WTC11 (cell line): ENCODE measurements around the gene MYO5C. TPM values are rescaled to one million over a fixed set of nuclear protein-coding genes. Genes with fewer than 3 reads are reported as not detected.

Experiments used
- ATAC-seq: fragments of 200-7000 bp; cut with Tn5 transposase; 2 replicates; pipeline ENCODE4 v1.10.0; 2021; ENCODE audit warnings: mild to moderate bottlenecking, moderate library complexity
- CTCF ChIA-PET: fragments of 300-600 bp; sonication (Branson Sonifier 250); formaldehyde crosslinking; loops from one replicate; lab custom pipeline; 2021; ENCODE audit warnings: antibody characterized with exemption; lab: Charles Lee
- POLR2A ChIA-PET: fragments of 350-600 bp; sonication (Branson Sonifier 250); formaldehyde crosslinking; loops from one replicate; lab custom pipeline; 2021; ENCODE audit warnings: antibody characterized with exemption; lab: Charles Lee
- DNase-seq: peaks from one replicate; pipeline ENCODE4 v3.0.0; 2021; ENCODE audit warnings: low spot score
- H3K27ac Mint-ChIP-seq: 2 replicates; pipeline ENCODE4 v1.8.0; 2021; ENCODE audit warnings: mixed read lengths
- H3K27me3 Mint-ChIP-seq: 2 replicates; pipeline ENCODE4 v1.8.0; 2021; ENCODE audit warnings: low read depth, mild to moderate bottlenecking, moderate library complexity, mixed read lengths
- H3K36me3 Mint-ChIP-seq: 2 replicates; pipeline ENCODE4 v1.8.0; 2021; ENCODE audit warnings: mixed read lengths
- H3K4me1 Mint-ChIP-seq: 2 replicates; pipeline ENCODE4 v1.8.0; 2022; ENCODE audit warnings: mixed read lengths
- H3K4me3 Mint-ChIP-seq: 2 replicates; pipeline ENCODE4 v1.8.0; 2021; ENCODE audit warnings: mild to moderate bottlenecking, moderate library complexity, mixed read lengths
- H3K9me3 Mint-ChIP-seq: 2 replicates; pipeline ENCODE4 v1.8.0; 2021; ENCODE audit warnings: mixed read lengths
- AFF4 ChIP-seq: sonication (generic); formaldehyde crosslinking; IDR thresholded peaks from 2 replicates; pipeline ENCODE4 v1.8.1; 2023; ENCODE audit warnings: mild to moderate bottlenecking, missing genetic modification reagents, borderline replicate concordance
- ATF3 ChIP-seq: sonication (generic); formaldehyde crosslinking; conservative IDR thresholded peaks from 2 replicates; pipeline ENCODE4 v1.8.1; 2022; ENCODE audit warnings: mild to moderate bottlenecking, missing genetic modification reagents
- CDX4 ChIP-seq: fragments of 250-450 bp; sonication (Bioruptor Pico); IDR thresholded peaks from 2 replicates; pipeline ENCODE4 v1.9.0; 2021; ENCODE audit warnings: moderate library complexity, mild to moderate bottlenecking, inconsistent platforms, borderline replicate concordance
- E2F4 ChIP-seq: sonication (generic); formaldehyde crosslinking; IDR thresholded peaks from 2 replicates; pipeline ENCODE4 v1.8.1; 2022; ENCODE audit warnings: low read depth, mild to moderate bottlenecking, moderate library complexity, missing genetic modification reagents, borderline replicate concordance
- ELF4 ChIP-seq: sonication (generic); formaldehyde crosslinking; IDR thresholded peaks from 2 replicates; pipeline ENCODE4 v1.8.1; 2022; ENCODE audit warnings: low read depth, mild to moderate bottlenecking, moderate library complexity, missing genetic modification reagents
- GTF2I ChIP-seq: fragments of 250-450 bp; sonication (Bioruptor Pico); conservative IDR thresholded peaks from 2 replicates; pipeline ENCODE4 v1.4.0; 2021; ENCODE audit warnings: mild to moderate bottlenecking
- IRF1 ChIP-seq: sonication (generic); formaldehyde crosslinking; IDR thresholded peaks from 2 replicates; pipeline ENCODE4 v1.8.0; 2023; ENCODE audit warnings: missing genetic modification reagents
- IRF2 ChIP-seq: sonication (generic); formaldehyde crosslinking; IDR thresholded peaks from 2 replicates; pipeline ENCODE4 v1.8.0; 2022; ENCODE audit warnings: low read depth, missing genetic modification reagents, borderline replicate concordance
- JAZF1 ChIP-seq: fragments of 250-450 bp; sonication (Bioruptor Pico); IDR thresholded peaks from 2 replicates; pipeline ENCODE4 v1.9.0; 2021; ENCODE audit warnings: moderate library complexity, mild to moderate bottlenecking, inconsistent platforms
- JUN ChIP-seq: sonication (generic); formaldehyde crosslinking; IDR thresholded peaks from 2 replicates; pipeline ENCODE4 v1.8.0; 2023; ENCODE audit warnings: mild to moderate bottlenecking, missing genetic modification reagents
- MLX ChIP-seq: sonication (generic); formaldehyde crosslinking; IDR thresholded peaks from 2 replicates; pipeline ENCODE4 v1.8.1; 2023; ENCODE audit warnings: mild to moderate bottlenecking, missing genetic modification reagents, moderate library complexity
- NFATC4 ChIP-seq: fragments of 250-450 bp; sonication (Bioruptor Pico); IDR thresholded peaks from 2 replicates; pipeline ENCODE4 v1.9.0; 2021; ENCODE audit warnings: mild to moderate bottlenecking
- PRDM15 ChIP-seq: sonication (generic); formaldehyde crosslinking; IDR thresholded peaks from 2 replicates; pipeline ENCODE4 v1.8.0; 2022; ENCODE audit warnings: missing genetic modification reagents
- TP53 ChIP-seq: sonication (generic); formaldehyde crosslinking; IDR thresholded peaks from 2 replicates; pipeline ENCODE4 v1.8.1; 2023; ENCODE audit warnings: mild to moderate bottlenecking, missing genetic modification reagents
- ZBTB21 ChIP-seq: sonication (generic); formaldehyde crosslinking; IDR thresholded peaks from 2 replicates; pipeline ENCODE4 v1.8.1; 2023; ENCODE audit warnings: mild to moderate bottlenecking, missing genetic modification reagents, borderline replicate concordance
- ZNF121 ChIP-seq: sonication (generic); formaldehyde crosslinking; IDR thresholded peaks from 2 replicates; pipeline ENCODE4 v1.8.0; 2023; ENCODE audit warnings: missing genetic modification reagents
- ZNF219 ChIP-seq: sonication (generic); formaldehyde crosslinking; IDR thresholded peaks from 2 replicates; pipeline ENCODE4 v1.8.0; 2023; ENCODE audit warnings: missing genetic modification reagents, mild to moderate bottlenecking, borderline replicate concordance
- ZNF263 ChIP-seq: sonication (generic); formaldehyde crosslinking; IDR thresholded peaks from 2 replicates; pipeline ENCODE4 v1.8.1; 2022; ENCODE audit warnings: low read depth, mild to moderate bottlenecking, moderate library complexity, missing genetic modification reagents
- ZNF317 ChIP-seq: sonication (generic); formaldehyde crosslinking; IDR thresholded peaks from 2 replicates; pipeline ENCODE4 v1.8.1; 2023; ENCODE audit warnings: low read depth, mild to moderate bottlenecking, moderate library complexity, missing genetic modification reagents, borderline replicate concordance
- total RNA-seq: library from RNA; stranded (reverse); gene quantifications from 3 replicates; pipeline ENCODE4 v1.2.3, GENCODE V29; 2021

Gene MYO5C
- total RNA-seq, 1 experiment from 2014 or later: 25.3 TPM

- peak; percentile 26; the same call in 1 of the 2 replicates for ATAC-seq
- Mint-ChIP-seq H3K27me3 (no peaks in the 10 kb centered on the region), H3K4me1 (peaks cover 16% of the 10 kb centered on the region), H3K9me3 (peaks cover 19% of the 10 kb centered on the region), H3K36me3 (peaks cover 8% of the 10 kb centered on the region; the same call in 1 of the 2 replicates), H3K27ac (no peak overlapping the region), H3K4me3 (no peak overlapping the region)
- DNase-seq: no peak
- TF ChIP-seq IRF2 (CRISPR knock-in tag) (no peak), ZNF263 (CRISPR knock-in tag) (no peak), TP53 (CRISPR knock-in tag) (no peak), NFATC4 (CRISPR knock-in tag) (no peak), E2F4 (CRISPR knock-in tag) (no peak), ZNF219 (CRISPR knock-in tag) (no peak), MLX (CRISPR knock-in tag) (no peak), JAZF1 (CRISPR knock-in tag) (no peak), CDX4 (no peak), GTF2I (CRISPR knock-in tag) (no peak), JUN (CRISPR knock-in tag) (no peak), ZBTB21 (CRISPR knock-in tag) (no peak), AFF4 (CRISPR knock-in tag) (no peak), ATF3 (CRISPR knock-in tag) (no peak), PRDM15 (CRISPR knock-in tag) (no peak), ZNF317 (CRISPR knock-in tag) (no peak), ELF4 (CRISPR knock-in tag) (no peak), IRF1 (CRISPR knock-in tag) (no peak), ZNF121 (no peak)
- ChIA-PET POLR2A (no interaction called here), CTCF (interaction anchor here (0.6 to 1.1 kb wide), 2 partner anchors 44 to 230 kb away, joined by 3 read pairs; no protein-coding TSS in a partner anchor)
Observed at GRCh38 chr15:52301265-52301847, 5.8 kb upstream of the MYO5C start.
